HUES48 (cell line): ENCODE measurements around the gene SP100.

Source experiments
- H3K27ac ChIP-seq: one replicate; pipeline ENCODE4 v1.7.0; 2013; ENCODE audit warnings: low read depth, low read length, inconsistent platforms
- H3K27me3 ChIP-seq: 2 replicates; pipeline ENCODE4 v1.6.1; 2013; ENCODE audit warnings: mild to moderate bottlenecking, low read length; ENCODE audit not compliant: control insufficient read depth, insufficient read depth
- H3K36me3 ChIP-seq: 2 replicates; pipeline ENCODE4 v1.6.1; 2013; ENCODE audit warnings: low read length; ENCODE audit not compliant: control insufficient read depth, insufficient read depth
- H3K4me1 ChIP-seq: 2 replicates; pipeline ENCODE4 v1.6.1; 2013; ENCODE audit warnings: mild to moderate bottlenecking, low read length; ENCODE audit not compliant: control insufficient read depth, insufficient read depth
- H3K4me3 ChIP-seq: 2 replicates; pipeline ENCODE4 v1.5.1; 2013; ENCODE audit warnings: mild to moderate bottlenecking, low read depth, low read length
- H3K9ac ChIP-seq: 2 replicates; pipeline ENCODE4 v1.6.1; 2013; ENCODE audit warnings: mild to moderate bottlenecking, low read depth, low read length, moderate library complexity
- H3K9me3 ChIP-seq: 2 replicates; pipeline ENCODE4 v1.6.1; 2013; ENCODE audit warnings: low read length; ENCODE audit not compliant: control insufficient read depth, insufficient read depth

SP100 gene

GRCh38 chr2:230541934-230542380, 126.0 kb downstream of the SP100 start:
- H3K4me3 ChIP-seq = no peak overlapping the region
- no peaks in the 10 kb centered on the region for H3K27me3 ChIP-seq

GRCh38 chr2:230542751-230543150, 126.8 kb downstream of the SP100 start:
- Histone ChIP-seq H3K9me3 (no peaks in the 10 kb centered on the region), H3K9ac (no peak overlapping the region)

More at GRCh38 chr2:230541934-230542380, 126.0 kb downstream of the SP100 start:
- no peaks in the 10 kb centered on the region for H3K36me3 ChIP-seq
- no peaks in the 10 kb centered on the region for H3K4me1 ChIP-seq
- no peak overlapping the region for H3K27ac ChIP-seq
- no peak overlapping the region for H3K9ac ChIP-seq
- no peaks in the 10 kb centered on the region for H3K9me3 ChIP-seq

GRCh38 chr2:230552181-230552580, 136.2 kb downstream of the SP100 start:
- Histone ChIP-seq H3K9ac (no peak overlapping the region), H3K36me3 (no peaks in the 10 kb centered on the region), H3K9me3 (no peaks in the 10 kb centered on the region), H3K27me3 (no peaks in the 10 kb centered on the region), H3K4me3 (no peak overlapping the region), H3K27ac (no peak overlapping the region), H3K4me1 (no peaks in the 10 kb centered on the region)

More at GRCh38 chr2:230542751-230543150, 126.8 kb downstream of the SP100 start:
- Histone ChIP-seq H3K27me3 (no peaks in the 10 kb centered on the region), H3K4me1 (no peaks in the 10 kb centered on the region), H3K27ac (no peak overlapping the region), H3K4me3 (no peak overlapping the region), H3K36me3 (no peaks in the 10 kb centered on the region)

- H3K9me3 ChIP-seq = no peaks in the 10 kb centered on the region
- no peaks in the 10 kb centered on the region for H3K4me1 ChIP-seq
- no peak overlapping the region for H3K27ac ChIP-seq
Observed at GRCh38 chr2:230557065-230557464, 141.1 kb downstream of the SP100 start.

GRCh38 chr2:230564805-230565779, 149.1 kb downstream of the SP100 start:
- Histone ChIP-seq H3K27me3 (no peaks in the 10 kb centered on the region), H3K9me3 (no peaks in the 10 kb centered on the region), H3K27ac (no peak overlapping the region), H3K4me3 (no peak overlapping the region), H3K36me3 (no peaks in the 10 kb centered on the region), H3K9ac (no peak overlapping the region), H3K4me1 (no peaks in the 10 kb centered on the region)

More at GRCh38 chr2:230557065-230557464, 141.1 kb downstream of the SP100 start:
- Histone ChIP-seq H3K9ac (no peak overlapping the region), H3K27me3 (no peaks in the 10 kb centered on the region), H3K36me3 (no peaks in the 10 kb centered on the region), H3K4me3 (no peak overlapping the region)

GRCh38 chr2:230569298-230569697, 153.3 kb downstream of the SP100 start:
- Histone ChIP-seq H3K27ac (no peak overlapping the region), H3K4me1 (no peaks in the 10 kb centered on the region), H3K9me3 (peaks cover 13% of the 10 kb centered on the region), H3K4me3 (no peak overlapping the region), H3K36me3 (no peaks in the 10 kb centered on the region), H3K9ac (no peak overlapping the region), H3K27me3 (no peaks in the 10 kb centered on the region)

GRCh38 chr2:230570987-230571386, 155.0 kb downstream of the SP100 start:
- Histone ChIP-seq H3K9me3 (peaks cover 13% of the 10 kb centered on the region), H3K27ac (no peak overlapping the region), H3K4me1 (no peaks in the 10 kb centered on the region), H3K36me3 (no peaks in the 10 kb centered on the region), H3K27me3 (no peaks in the 10 kb centered on the region), H3K4me3 (no peak overlapping the region), H3K9ac (no peak overlapping the region)

GRCh38 chr2:230575642-230576324, 159.8 kb downstream of the SP100 start:
- Histone ChIP-seq H3K4me1 (no peaks in the 10 kb centered on the region), H3K27me3 (no peaks in the 10 kb centered on the region), H3K9ac (no peak overlapping the region), H3K27ac (no peak overlapping the region), H3K4me3 (no peak overlapping the region), H3K9me3 (peaks cover 12% of the 10 kb centered on the region), H3K36me3 (no peaks in the 10 kb centered on the region)

- H3K27ac ChIP-seq = no peak overlapping the region
- H3K27me3 ChIP-seq = no peaks in the 10 kb centered on the region
- no peaks in the 10 kb centered on the region for H3K36me3 ChIP-seq
- no peak overlapping the region for H3K9ac ChIP-seq
- H3K9me3 ChIP-seq = 0 out of 2 replicates have a peak, but pooled peaks cover 3% of the 10 kb centered on the region
- H3K4me3 ChIP-seq = no peak overlapping the region
- no peaks in the 10 kb centered on the region for H3K4me1 ChIP-seq
Observed at GRCh38 chr2:230577114-230577513, 161.1 kb downstream of the SP100 start.

- no peaks in the 10 kb centered on the region for H3K4me1 ChIP-seq
- 0 out of 2 replicates have a peak, but pooled peaks cover 3% of the 10 kb centered on the region for H3K9me3 ChIP-seq
- H3K4me3 ChIP-seq = no peak overlapping the region
- no peaks in the 10 kb centered on the region for H3K36me3 ChIP-seq
- no peak overlapping the region for H3K27ac ChIP-seq
- no peak overlapping the region for H3K9ac ChIP-seq
- H3K27me3 ChIP-seq = no peaks in the 10 kb centered on the region
Observed at GRCh38 chr2:230578106-230578505, 162.1 kb downstream of the SP100 start.

GRCh38 chr2:230582851-230583283, 166.9 kb downstream of the SP100 start:
- H3K4me3 ChIP-seq = no peak overlapping the region
- no peaks in the 10 kb centered on the region for H3K27me3 ChIP-seq
- H3K36me3 ChIP-seq = no peaks in the 10 kb centered on the region
- H3K9ac ChIP-seq = no peak overlapping the region
- H3K27ac ChIP-seq = no peak overlapping the region
- H3K9me3 ChIP-seq = no peaks in the 10 kb centered on the region
- no peaks in the 10 kb centered on the region for H3K4me1 ChIP-seq
